PC-9 (cell line): ENCODE data around the gene UBE2O.

Experiments
- CTCF ChIP-seq: fragments of 200-600 bp; sonication (generic); conservative IDR thresholded peaks from 2 replicates; pipeline ENCODE4 v1.6.1; 2017; ENCODE audit warnings: mixed run types, antibody characterized with exemption, mild to moderate bottlenecking, moderate library complexity
- EZH2 ChIP-seq: fragments of 200-600 bp; sonication (generic); IDR thresholded peaks from 2 replicates; pipeline ENCODE4 v1.8.0; 2017; ENCODE audit warnings: antibody characterized with exemption, low read depth

- no peak for TF ChIP-seq CTCF
- TF ChIP-seq EZH2: no peak
These were observed 89.7 kb downstream of the UBE2O start for GRCh38 chr17:76363107-76363842.
